GM12892 (cell line): ENCODE results near the gene MAP3K5.
"Not testable (repeated sequence)": the region's sequence is repeated elsewhere in the genome, so short reads cannot be mapped to it uniquely, and the experiment has no call there.

Experiments used
- DNase-seq: peaks from one replicate; pipeline ENCODE4 v3.0.0; 2011; ENCODE audit not compliant: insufficient read length
- FAIRE-seq: peaks from 2 replicates; lab custom pipeline; 2011; peaks lifted over from hg19 to GRCh38; lab: Jason Lieb, UNC
- POLR2A ChIP-seq: IDR thresholded peaks from 2 replicates; pipeline ENCODE4 v1.6.1; 2011; ENCODE audit warnings: low read depth, low read length, control low read depth
- POLR2AphosphoS5 ChIP-seq: IDR thresholded peaks from 2 replicates; pipeline ENCODE4 v1.6.1; 2011; ENCODE audit warnings: low read depth, low read length, control low read depth
- TAF1 ChIP-seq: IDR thresholded peaks from 2 replicates; pipeline ENCODE4 v1.6.1; 2011; ENCODE audit warnings: low read depth, mild to moderate bottlenecking, control low read depth, low read length, borderline replicate concordance

MAP3K5 gene

DNA sequence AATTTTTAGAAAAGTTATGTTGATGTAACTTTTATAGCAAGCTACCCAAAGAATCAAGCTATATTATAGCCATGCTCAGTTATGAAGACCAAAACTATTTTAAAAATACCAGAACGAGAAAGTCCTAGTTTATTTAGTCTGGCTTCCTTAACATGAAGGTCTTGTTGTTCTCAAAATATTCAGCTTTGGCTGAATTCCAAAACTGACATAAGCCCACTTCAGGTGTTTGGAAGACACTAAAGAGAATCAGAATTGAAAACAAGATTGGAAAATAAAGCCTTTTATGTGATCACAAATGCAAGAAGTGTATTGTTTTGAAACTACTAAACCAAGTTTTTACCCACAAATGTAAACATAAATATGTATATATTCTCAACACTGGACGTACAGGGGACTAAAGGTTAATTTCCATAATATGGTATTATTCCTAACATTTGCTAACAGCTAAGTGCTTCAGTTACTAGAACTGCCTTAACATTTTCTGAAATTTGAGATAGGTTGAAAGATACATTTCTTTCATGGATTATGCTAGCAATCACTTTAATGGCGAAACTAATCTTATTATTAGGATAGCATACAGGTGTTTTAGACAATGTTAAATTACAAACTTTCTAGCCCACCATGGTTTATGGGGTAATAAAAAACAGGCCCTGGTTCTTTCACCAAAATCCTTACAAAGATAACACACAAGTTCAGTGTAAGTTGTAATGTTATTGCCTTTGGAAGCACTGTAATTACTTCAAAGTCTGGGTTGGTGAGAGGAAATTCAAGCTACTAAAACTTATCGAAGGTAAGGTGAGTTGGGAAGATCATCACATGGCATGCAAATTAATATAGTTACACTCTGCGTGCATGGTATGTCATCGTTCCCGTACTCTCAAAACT, 1.6 kb downstream of the MAP3K5 start:
- DNase-seq: no peak
- no peak for TF ChIP-seq POLR2AphosphoS5
- no peak for TF ChIP-seq POLR2A
- no peak for TF ChIP-seq TAF1
- no peak for FAIRE-seq

GRCh38 chr6:136789440-136789839, 2.8 kb downstream of the MAP3K5 start:
- FAIRE-seq, DNase-seq: not testable (repeated sequence)

DNA sequence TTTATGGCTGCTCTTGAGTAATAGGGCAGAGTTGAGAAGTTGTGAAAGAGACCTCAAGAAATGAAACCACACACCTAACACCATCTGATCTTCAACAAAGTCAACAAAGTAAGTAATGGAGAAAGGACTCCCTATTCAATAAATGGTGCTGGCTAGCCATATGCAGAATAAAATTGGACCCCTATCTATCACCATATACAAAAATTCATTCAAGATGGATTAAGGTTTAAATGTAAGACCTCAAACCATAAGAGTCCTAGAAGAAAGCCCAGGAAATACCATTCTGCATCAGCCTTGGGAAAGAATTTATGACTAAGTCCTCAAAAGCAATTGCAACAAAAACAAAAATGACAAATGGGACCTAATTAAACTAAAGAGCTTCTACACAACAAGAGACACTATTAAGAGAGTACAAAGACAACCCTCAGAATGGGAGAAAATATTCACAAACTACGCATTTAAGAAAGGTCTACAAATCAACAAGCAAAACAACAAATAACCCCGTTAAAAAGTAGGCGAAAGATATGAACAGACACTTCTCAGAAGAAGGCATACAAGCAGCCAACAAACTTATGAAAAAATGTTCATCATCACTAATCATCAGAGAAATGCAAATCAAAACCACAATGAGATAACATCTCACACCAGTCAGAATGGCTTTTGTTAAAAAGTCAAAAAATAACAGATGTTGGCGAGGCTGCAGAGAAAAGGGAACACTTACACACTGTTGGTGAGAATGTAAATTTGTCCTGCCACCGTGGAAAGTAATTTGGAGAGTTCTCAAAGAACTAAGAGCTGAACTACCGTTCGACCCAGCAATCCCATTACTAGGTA, 4.0 kb downstream of the MAP3K5 start:
- TF ChIP-seq POLR2AphosphoS5 (no peak), TAF1 (no peak), POLR2A (no peak)
- FAIRE-seq (no peak), DNase-seq (no peak)

DNA sequence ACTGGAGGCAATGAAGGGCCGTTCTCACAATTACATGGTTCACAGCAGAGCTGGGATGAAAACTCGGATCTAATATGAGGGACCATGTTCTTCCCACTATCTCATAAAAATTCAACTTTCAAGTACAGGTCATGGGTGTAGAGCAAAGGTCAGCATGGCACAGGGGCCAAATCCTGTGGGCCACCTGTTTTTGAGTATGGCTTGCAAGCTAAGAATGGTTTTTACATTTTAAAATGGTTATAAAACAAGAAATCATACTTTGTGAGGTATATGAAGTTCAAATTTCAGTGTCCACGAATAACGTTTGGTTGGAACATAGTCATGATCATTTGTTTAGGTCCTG, 4.6 kb downstream of the MAP3K5 start:
- TF ChIP-seq POLR2A (no peak), POLR2AphosphoS5 (no peak), TAF1 (no peak)
- FAIRE-seq (no peak), DNase-seq (no peak)

DNA sequence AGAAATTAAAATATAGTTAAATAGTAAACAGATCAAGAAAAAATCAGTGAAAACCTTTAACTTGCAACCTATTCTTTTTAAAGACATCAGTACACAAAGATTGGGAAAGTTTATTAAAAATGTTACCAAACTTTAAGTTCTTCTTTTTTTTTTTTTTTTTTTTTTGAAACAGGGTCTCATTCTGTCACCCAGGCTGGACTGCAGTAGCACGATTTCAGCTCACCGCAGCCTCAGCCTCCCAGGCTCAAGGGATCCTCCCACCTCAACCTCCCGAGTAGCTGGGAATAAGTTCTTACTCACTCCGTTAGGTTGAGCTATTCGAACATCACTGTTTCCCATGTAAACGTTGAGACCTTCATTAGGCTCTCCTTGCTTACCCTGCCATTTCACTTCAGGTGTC, 5.6 kb downstream of the MAP3K5 start:
- TF ChIP-seq TAF1 (no peak), POLR2A (no peak), POLR2AphosphoS5 (no peak)
- DNase-seq (no peak), FAIRE-seq (no peak)

- FAIRE-seq (peak; percentile 88), DNase-seq (no peak)
- no peak for TF ChIP-seq TAF1
- peak; percentile 51; the same call in 1 of the 2 replicates for TF ChIP-seq POLR2AphosphoS5
Measured at GRCh38 chr6:136784910-136785746, 7.1 kb downstream of the MAP3K5 start.

DNA sequence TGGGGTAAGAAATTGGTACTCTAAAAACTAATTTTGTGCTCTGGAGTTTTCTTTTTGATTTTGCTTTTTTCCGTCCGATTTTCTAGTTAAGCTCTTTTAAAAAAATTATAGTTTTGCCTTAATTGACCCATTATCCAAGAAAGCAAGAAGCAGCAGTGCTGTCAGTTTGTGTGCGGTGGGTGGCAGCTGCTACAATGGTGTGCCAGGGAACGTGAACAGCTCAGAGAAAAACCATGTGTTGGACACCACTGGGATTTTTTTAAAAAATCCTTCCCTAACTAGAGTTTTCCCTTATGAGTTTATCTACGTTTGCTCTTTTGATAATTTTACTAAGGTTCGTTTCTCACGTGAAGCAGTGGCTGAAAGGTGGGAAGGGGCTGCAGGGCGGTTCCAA, 8.0 kb downstream of the MAP3K5 start:
- FAIRE-seq (no peak), DNase-seq (no peak)
- TF ChIP-seq TAF1: no peak
- no peak for TF ChIP-seq POLR2A
- TF ChIP-seq POLR2AphosphoS5: no peak

GRCh38 chr6:136783495-136784270, 8.6 kb downstream of the MAP3K5 start:
- no peak for DNase-seq
- TF ChIP-seq POLR2AphosphoS5 (no peak), TAF1 (no peak), POLR2A (no peak)
- FAIRE-seq: peak; percentile 87

DNA sequence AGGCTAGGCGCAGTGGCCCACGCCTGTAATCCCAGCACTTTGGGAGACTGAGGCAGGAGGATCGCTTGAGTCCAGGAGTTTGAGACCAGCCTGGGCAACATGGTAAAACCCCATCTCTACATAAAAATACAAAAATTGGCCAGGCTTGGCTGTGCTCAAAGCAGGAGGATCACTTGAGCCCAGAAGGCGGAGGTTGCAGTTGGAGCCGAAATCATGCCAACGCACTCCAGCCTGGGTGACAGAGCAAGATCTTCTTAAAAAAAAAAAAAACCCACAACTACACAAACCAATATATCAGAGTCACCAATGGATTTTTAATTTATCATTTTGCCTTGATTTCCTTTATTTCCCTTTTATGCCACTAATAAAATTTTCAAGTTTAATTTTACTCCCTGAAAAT, 9.3 kb downstream of the MAP3K5 start:
- DNase-seq (no peak), FAIRE-seq (no peak)
- TF ChIP-seq POLR2AphosphoS5 (no peak), TAF1 (no peak), POLR2A (no peak)

- no peak for DNase-seq
- TF ChIP-seq POLR2AphosphoS5 (no peak), POLR2A (no peak), TAF1 (no peak)
- peak; percentile 33 for FAIRE-seq
Measured at GRCh38 chr6:136782021-136782770, 10.1 kb downstream of the MAP3K5 start.
